ENCODE results near the gene ACSS2.

ACSS2 gene

GRCh38 chr20:34974246-34974645, 97.8 kb downstream of the ACSS2 start:
- TF ChIP-seq CTCF (IDR thresholded peaks at IDR 0.05; ENCODE audit: unreplicated experiment in 3 of 3), result no peak
- Mint-ChIP-seq H3K4me3 (no peak overlapping the region), H3K9me3 (no peaks in the 10 kb centered on the region), H3K27ac (no peak overlapping the region), H3K4me1 (peaks cover 59% of the 10 kb centered on the region), H3K36me3 (ENCODE audit: low read depth) (no peaks in the 10 kb centered on the region), H3K27me3 (ENCODE audit: low read depth) (peaks cover 12% of the 10 kb centered on the region)

DNA sequence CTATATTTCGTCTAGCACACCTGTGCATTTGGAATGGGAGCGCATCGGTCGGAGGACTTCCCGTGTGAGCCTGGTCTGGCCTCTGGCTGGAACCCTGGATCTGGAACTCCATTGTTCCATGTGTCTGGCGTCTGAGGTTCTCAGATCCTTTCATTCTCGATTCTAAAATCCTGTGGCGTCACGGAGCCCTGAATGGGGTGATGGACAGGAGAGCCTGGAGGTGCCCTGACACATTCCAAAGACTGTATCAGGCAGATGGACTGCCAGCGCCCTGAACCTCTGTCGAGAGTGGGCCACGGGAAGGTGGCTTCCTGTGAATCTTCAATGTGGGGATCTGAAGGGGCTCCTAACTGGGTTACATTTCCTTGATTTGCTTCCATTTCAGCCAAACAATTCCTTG, 99.9 kb downstream of the ACSS2 start:
- no peak for TF ChIP-seq CTCF (IDR thresholded peaks at IDR 0.05; ENCODE audit: unreplicated experiment in 3 of 3)
- Mint-ChIP-seq H3K4me3 (peak overlapping the region in 1 of 3 experiments; percentile 32), H3K27ac (peak overlapping the region in 2 of 3 experiments; percentile 30 to 49)

More for the DNA sequence above, 99.9 kb downstream of the ACSS2 start:
- Mint-ChIP-seq H3K4me1 (peaks cover 58% of the 10 kb centered on the region), H3K36me3 (ENCODE audit: low read depth) (no peaks in the 10 kb centered on the region), H3K27me3 (ENCODE audit: low read depth) (peaks cover 12% of the 10 kb centered on the region), H3K9me3 (no peaks in the 10 kb centered on the region)

All from nephron (organoid).